SU-DHL-6 (cell line): ENCODE measurements around the gene USP26.

Experiments used
- CTCF ChIP-seq: fragments of 200-600 bp; sonication (generic); IDR thresholded peaks from one replicate; pipeline ENCODE4 v1.5.1; 2017; ENCODE audit warnings: antibody characterized with exemption, mild to moderate bottlenecking, low read length, moderate library complexity; ENCODE audit not compliant: insufficient read depth, poor library complexity, severe bottlenecking
- EZH2phosphoT487 ChIP-seq: fragments of 200-600 bp; sonication (generic), shearing (Covaris generic); conservative IDR thresholded peaks from 2 replicates; pipeline ENCODE4 v1.6.1; 2018; ENCODE audit warnings: mild to moderate bottlenecking, antibody characterized with exemption, low read length, moderate library complexity, mixed read lengths

GRCh38 chrX:133072566-133072965 lies 24.3 kb downstream of the USP26 start:
- TF ChIP-seq CTCF: no peak
- TF ChIP-seq EZH2phosphoT487: no peak
